Activated CD4-positive, alpha-beta T cell treated with anti-CD3 and anti-CD28 coated beads, Interleukin-2, Interleukin-6, amounts not matched to agents 100 ng/mL and 50 ng/mL, durations not matched to agents 16 hours and 8 hours (primary cell): ENCODE results near the gene LECT2.

Experiments
- DNase-seq: peaks from one replicate; pipeline ENCODE4 v3.0.0-alpha.2; 2020

The LECT2 gene

DNA sequence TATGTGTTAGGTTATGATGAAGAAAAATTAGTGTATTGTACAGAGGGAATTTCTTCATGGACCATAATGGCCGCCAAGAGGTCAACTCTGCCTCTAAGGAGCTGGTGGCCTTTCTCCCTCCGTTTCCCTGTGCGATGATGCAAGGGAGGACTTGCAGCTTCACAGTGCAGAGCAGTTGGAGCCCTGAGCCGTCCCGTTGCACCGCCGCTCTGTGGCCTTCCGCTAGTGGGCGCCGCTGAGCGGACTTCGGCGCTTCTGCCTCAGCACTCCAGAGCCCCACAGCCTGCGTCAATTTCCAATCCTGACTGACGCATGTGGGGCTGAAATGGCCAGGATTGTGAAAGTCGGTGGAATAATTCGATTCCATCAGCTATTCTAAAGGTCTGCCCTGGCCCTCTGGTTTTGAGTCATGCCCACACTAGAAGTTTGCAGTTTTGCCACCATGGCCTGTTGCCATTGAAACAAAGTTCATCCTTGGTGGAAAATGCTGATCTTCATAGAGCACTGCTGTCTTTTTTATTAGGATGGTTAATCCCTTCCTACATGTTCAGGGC lies 22.7 kb upstream of the LECT2 start:
- peak; percentile 77 for DNase-seq

GRCh38 chr5:135976216-135976615 lies 21.4 kb upstream of the LECT2 start:
- DNase-seq = no peak

- no peak for DNase-seq
Observed at GRCh38 chr5:135975122-135975521, 20.3 kb upstream of the LECT2 start.

- DNase-seq = no peak
Observed at GRCh38 chr5:135974021-135974600, 19.3 kb upstream of the LECT2 start.

DNA sequence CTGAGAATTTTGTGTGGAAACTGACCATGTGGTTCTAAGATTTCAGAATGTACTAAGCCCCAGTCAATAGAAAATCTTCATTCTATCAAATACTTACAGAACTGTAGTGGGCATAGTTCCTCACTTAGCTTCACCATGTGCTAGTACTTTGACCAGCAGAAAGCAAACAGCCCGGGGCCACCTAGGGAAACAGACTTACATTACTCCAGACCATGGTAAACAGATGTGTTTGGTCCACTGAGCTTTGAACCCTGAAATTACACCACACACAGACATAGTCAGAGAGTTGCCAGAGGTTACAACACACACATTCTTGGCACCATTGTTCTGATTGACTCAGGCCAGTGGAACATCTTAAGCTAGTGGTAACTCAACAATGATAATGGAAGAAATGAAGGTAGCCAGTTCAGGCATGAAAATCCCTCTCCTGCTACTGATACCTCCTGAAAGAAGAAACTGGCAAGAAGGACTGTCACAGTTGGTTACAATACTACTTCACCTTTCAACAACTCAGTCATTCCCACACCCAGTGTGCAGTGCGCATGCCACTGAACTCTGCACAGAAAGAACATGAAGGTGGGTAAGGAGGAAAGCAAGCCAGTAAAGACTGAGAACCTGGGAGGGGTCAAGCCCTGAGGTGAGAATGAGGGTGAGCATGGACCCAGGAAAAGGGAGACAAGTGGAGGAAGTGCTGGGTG lies 18.7 kb upstream of the LECT2 start:
- DNase-seq = no peak

- DNase-seq = no peak
Observed at GRCh38 chr5:135971701-135972100, 16.9 kb upstream of the LECT2 start.

DNA sequence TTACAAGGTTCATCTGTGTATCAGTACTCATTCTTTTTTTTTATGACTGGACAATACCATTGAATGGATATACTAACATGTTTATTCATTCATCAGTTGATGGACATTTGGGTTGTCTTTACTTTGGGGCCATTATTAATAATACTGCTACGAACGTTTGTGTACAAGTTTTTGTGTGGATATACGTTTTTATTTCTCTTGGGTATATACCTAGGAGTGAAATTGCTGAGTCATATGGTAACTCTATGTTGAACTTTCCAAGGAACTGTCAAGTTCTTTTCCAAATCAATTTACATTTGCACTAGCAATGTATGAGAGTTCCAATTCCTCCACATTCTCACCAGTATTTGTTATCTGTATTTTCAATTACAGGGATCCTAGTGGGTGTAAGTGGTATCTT lies 12.0 kb upstream of the LECT2 start:
- DNase-seq = no peak

DNA sequence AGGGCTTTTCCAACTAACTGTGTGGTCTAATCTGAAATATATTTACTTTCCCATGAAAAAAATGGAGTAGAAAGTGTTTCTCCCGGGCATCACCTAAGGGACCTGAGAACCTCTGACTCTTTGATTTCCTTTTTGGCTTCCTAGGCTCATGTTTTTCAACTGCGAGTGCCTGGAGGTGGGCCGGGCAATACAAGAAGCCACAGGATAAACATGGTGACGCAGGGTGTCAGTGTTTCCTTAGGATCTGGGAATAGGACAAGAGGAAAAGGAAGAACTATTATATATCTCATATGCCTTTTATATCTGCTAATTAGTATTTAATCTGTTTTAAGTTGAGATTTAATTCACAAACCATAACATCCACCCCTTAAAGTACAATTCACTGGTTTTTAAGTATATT lies 11.4 kb upstream of the LECT2 start:
- no peak for DNase-seq

- DNase-seq = no peak
Observed at GRCh38 chr5:135965504-135965903, 10.7 kb upstream of the LECT2 start.

DNA sequence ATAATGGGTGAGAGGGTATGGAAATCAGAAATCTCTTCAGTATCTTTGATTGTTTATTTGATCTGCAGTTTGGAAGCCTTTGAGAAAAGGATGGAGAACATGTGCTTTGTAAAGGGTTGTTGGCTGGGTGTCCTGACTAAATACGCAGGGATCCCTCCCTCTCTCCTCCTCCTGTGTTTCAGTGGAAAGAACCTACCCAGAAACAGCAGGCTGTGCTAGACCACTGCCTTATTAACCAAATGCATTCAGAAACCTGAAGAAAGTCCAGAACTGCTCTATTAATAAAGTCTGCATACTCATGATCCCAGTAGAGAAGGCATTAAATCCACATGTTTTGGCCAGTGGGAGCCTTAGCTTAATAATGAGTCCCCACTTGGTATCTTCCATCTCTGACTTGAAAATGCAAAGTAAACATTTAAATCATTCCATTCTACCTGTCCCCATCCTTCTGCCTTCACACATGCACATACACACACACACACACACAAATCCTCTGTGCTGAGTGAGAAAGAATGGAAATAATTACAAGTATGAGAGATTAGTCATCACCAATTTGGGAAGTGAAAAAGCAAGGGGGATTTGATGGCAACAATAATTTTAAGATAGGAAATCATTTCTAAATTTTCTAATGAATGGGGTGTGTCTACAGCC lies 10.0 kb upstream of the LECT2 start:
- no peak for DNase-seq

DNA sequence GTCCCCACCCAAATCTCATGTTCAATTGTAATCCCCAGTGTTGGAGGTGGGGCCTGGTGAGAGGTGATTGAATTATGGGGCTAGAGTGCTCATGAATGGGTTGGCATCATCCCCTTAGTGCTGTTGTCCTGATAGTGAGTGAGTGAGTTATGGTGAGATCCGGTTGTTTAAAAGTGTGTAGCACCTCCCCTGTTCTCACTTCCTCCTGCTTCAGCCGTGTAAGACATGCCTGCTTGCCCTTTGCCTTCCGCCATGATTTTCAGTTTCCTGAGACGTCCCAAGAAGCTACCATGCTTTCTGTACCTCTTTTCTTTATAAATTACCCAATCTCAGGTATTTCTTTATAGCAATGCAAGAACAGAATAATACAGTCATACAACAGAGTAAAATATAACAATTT lies 742 bp upstream of the LECT2 start:
- DNase-seq = no peak

- DNase-seq = no peak
Observed at GRCh38 chr5:135953850-135954249, 933 bp downstream of the LECT2 start.

DNA sequence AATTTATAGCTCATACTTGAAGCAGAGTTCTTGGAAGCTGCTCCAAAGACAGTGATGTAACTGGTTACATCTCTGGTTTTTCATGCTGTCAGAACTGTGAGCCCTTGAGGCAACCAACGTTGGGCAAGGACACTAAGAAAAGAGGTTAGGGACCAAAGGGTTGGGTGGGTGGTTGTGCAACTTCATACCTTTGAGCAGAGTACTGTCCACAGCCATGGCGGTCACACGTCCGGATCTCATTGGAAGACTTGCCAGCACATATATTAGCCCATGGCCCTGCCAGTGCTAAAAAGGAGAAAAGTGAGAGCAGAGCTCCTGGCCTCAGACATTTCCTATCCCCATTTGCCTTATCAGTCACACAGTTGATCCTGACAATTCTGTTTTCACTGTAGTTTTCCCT lies 2.1 kb downstream of the LECT2 start:
- no peak for DNase-seq

- DNase-seq = no peak
Observed at GRCh38 chr5:135951807-135952206, 3.0 kb downstream of the LECT2 start.

DNA sequence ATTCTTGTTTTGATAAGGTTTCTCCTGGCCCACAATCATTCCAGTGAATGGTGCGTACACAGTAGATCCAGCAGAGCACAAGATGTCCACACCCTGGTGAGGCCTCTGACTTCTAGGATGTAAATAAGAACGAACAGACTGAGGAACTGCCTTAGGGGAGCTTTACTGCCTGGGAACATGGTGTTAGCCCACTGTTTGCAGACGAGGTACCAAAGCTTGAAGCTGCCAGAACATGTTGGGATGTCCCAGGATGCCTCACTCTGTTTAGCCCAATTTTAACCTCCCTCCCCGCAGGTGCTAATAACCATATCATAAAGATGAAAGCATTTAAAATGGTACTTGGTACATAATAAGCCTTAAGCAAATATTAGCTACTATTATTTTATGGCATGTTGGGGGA lies 3.5 kb downstream of the LECT2 start:
- DNase-seq = no peak

DNA sequence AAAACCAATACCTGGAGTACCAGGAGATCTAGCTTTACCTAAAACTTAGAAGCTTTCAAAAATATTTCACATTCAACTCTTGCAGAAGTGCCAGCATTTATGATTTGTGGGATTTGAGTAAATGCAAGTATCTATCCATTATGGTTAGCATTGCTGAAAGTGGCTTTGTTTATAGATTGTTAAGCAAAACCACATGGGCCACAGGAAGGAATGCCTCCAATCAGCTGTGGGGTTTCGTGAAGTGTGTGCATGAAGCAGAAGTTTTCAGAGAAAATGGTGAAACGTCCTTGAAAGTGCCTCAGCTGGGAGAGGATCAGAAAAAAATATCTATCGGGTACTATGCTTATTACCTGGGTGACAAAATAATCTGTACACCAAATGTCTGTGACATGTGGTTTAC lies 4.2 kb downstream of the LECT2 start:
- no peak for DNase-seq

- peak; percentile 65 for DNase-seq
Observed at GRCh38 chr5:135944967-135945560, 9.7 kb downstream of the LECT2 start.

DNA sequence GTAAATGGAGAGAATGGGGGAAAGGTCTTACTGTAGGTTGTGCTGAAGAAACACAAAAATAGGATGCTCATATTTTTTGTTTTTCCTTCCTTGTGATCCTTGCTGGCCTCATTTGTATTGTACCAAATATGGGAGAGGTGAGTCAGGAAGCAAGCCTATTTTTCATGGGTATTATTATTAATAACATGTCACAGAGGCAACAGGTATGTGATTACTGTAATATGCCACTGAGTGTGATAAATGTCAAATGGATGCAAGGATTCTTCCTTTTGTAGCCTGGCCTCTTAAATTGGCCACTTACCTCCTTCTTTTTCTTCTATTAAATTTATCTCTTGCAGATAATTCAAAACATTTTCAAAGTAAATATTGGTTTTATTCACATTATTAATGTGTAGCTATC lies 10.2 kb downstream of the LECT2 start:
- DNase-seq = no peak

GRCh38 chr5:135942202-135942771 lies 12.5 kb downstream of the LECT2 start:
- DNase-seq = no peak

GRCh38 chr5:135941711-135942110 lies 13.1 kb downstream of the LECT2 start:
- DNase-seq = no peak

DNA sequence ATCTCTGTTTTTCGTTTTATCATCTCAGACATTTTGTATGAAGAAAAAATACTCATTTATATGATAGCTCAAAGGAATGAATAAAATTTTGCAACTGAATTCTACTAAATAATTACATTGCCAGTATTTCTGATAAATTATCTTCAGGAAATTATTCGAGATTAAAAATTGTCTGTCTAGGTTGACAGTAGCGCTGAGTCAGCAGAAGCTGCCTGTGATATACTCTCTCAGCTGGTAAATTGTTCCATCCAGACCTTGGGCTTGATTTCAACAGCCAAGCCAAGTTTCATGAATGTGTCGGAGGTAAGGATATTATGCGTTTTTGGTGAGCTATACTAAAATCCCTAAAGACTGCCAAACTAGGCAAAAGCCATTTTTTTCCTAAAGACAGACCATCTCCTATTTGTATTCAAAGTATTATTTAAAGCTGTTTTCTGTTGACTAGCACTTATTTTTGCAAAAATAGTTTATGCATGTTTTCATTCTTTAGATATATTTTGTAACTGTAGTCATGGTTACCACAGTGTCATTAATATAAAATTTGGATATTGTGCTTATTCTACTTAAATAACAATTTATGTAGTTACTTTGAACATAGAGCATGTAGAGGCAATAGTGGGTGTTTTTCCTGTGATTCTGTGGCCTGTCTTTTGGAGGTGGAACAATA lies 17.4 kb downstream of the LECT2 start:
- DNase-seq = no peak

DNA sequence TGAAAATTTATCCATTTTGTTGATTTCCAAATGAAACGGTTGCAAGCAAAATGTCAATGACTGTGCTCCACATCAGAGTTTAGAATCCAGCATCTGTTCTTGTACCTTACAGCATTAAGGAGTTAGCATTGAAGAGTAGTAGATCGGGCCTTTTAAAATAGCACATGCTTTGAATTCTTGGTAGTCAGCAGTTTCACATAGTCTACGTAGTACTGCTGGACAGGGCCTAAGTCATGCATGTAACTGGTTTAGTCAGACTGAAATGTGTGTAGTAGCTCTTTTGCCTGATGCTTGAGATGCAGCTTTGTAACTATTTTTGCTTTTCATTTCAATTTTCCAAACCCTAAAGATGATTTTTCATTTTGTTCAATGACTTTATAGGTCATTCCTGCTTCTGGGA lies 19.8 kb downstream of the LECT2 start:
- DNase-seq = no peak

GRCh38 chr5:135930949-135931295 lies 23.9 kb downstream of the LECT2 start:
- DNase-seq = no peak
